Measurements from ENCODE around the gene F11. TPM values are rescaled to one million over a fixed set of nuclear protein-coding genes. Genes with fewer than 3 reads are reported as not detected.

F11 gene
- total and polyA plus RNA-seq, 2 experiments from 2014 or later, result 0.74 to 2.1 TPM

DNA sequence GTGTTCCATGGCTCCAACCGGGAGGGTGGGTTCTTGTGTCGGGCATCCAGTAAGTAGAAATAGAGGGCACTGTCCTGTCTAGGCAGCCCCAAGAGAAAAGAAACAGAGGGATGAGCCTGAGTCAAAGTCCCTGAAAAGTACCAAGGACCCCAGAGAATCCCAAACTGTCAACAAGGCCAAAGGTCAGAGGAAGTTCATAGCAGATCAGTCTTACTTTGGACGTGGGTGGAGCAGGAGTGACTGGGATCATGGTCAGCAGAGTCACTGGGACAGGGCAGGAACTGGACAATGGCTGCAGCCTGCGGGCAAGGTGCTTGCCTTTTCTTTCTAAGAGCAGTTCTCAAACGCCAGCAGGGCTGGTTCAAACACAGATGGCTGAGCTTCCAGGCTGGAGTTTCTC lies 17.3 kb downstream of the F11 start (continued):
- TF ChIP-seq CREB1 (CRISPR knock-in tag; IDR thresholded peaks at IDR 0.05; ENCODE audit: low read depth), result no peak
- TF ChIP-seq EZH2 (IDR thresholded peaks at IDR 0.05; ENCODE audit: low read depth, unreplicated experiment), result no peak

GRCh38 chr4:186285147-186285546 lies 19.2 kb downstream of the F11 start:
- Histone ChIP-seq H3K27me3 (ENCODE audit: insufficient read depth) (no peaks in the 10 kb centered on the region), H3K9me2 (ENCODE audit: insufficient read depth) (no peaks in the 10 kb centered on the region), H2AFZ (no peak overlapping the region), H3F3A (replicated peaks; ENCODE audit: low read depth) (no peaks in the 10 kb centered on the region), H3K79me2 (replicated peaks; ENCODE audit: insufficient read depth) (no peaks in the 10 kb centered on the region), H3K4me1 (ENCODE audit: insufficient read depth) (no peaks in the 10 kb centered on the region), H3K27ac (ENCODE audit: low read depth) (no peak overlapping the region), H3K4me2 (no peak overlapping the region), H3K36me3 (ENCODE audit: insufficient read depth) (no peaks in the 10 kb centered on the region), H4K20me1 (replicated peaks; ENCODE audit: insufficient read depth) (no peaks in the 10 kb centered on the region), H3K4me3 (no peak overlapping the region)
- no peak for TF ChIP-seq NANOG (IDR thresholded peaks at IDR 0.05; ENCODE audit: borderline replicate concordance)
- TF ChIP-seq CTCF (conservative IDR thresholded peaks at IDR 0.05; ENCODE audit: low read depth in 2 of 2), result no peak
- no peak for TF ChIP-seq JUNB (IDR thresholded peaks at IDR 0.05; ENCODE audit: unreplicated experiment)
- TF ChIP-seq EZH2 (IDR thresholded peaks at IDR 0.05; ENCODE audit: low read depth, unreplicated experiment), result no peak
- TF ChIP-seq POLR2AphosphoS5 (IDR thresholded peaks at IDR 0.05; ENCODE audit: low read depth), result no peak
- TF ChIP-seq ZNF331 (CRISPR knock-in tag; IDR thresholded peaks at IDR 0.05; ENCODE audit: low read depth), result no peak
- no peak for TF ChIP-seq EZH2phosphoT487 (IDR thresholded peaks at IDR 0.05; ENCODE audit: unreplicated experiment)
- no peak for TF ChIP-seq CREB1 (CRISPR knock-in tag; IDR thresholded peaks at IDR 0.05; ENCODE audit: low read depth)
- no peak for TF ChIP-seq STAT1 (IDR thresholded peaks at IDR 0.05; ENCODE audit: unreplicated experiment)
- H3K27ac Mint-ChIP-seq, result no peak overlapping the region
- no peaks in the 10 kb centered on the region for H3K36me3 Mint-ChIP-seq (ENCODE audit: low read depth)
- peaks cover 3% of the 10 kb centered on the region; the same call in 2 of the 3 replicates for H3K4me1 Mint-ChIP-seq
- no peak overlapping the region for H3K4me3 Mint-ChIP-seq
- H3K27me3 Mint-ChIP-seq (ENCODE audit: insufficient read depth, low read depth, poor library complexity), result peaks cover 4% of the 10 kb centered on the region
- no peak for ATAC-seq
- H3K9me3 Mint-ChIP-seq, result no peaks in the 10 kb centered on the region
- no peak for DNase-seq (ENCODE audit: low spot score)

DNA sequence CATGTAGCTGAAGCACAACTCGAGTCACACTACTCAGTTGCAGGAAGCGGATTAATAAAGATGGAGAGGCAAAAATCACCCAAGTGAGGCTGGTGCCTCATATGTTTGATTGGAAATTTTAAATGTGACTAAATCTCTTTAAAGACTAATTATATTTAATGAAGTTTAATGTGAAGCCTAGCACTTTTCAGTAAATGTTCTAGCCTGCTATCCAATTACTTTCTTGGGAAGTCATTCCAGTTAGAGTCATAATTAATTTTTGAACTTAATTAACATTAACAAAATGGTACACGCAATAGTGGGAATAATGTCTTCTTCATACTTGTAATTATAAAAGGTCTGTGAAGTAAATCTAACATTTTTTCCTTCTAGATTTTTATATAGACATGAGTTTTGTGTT lies 20.6 kb downstream of the F11 start:
- Histone ChIP-seq H3K27me3 (ENCODE audit: insufficient read depth) (no peaks in the 10 kb centered on the region), H3K9me2 (ENCODE audit: insufficient read depth) (no peaks in the 10 kb centered on the region), H2AFZ (no peak overlapping the region), H3K4me3 (no peak overlapping the region), H3K27ac (ENCODE audit: low read depth) (no peak overlapping the region), H4K20me1 (replicated peaks; ENCODE audit: insufficient read depth) (no peaks in the 10 kb centered on the region), H3K79me2 (replicated peaks; ENCODE audit: insufficient read depth) (no peaks in the 10 kb centered on the region), H3F3A (replicated peaks; ENCODE audit: low read depth) (no peaks in the 10 kb centered on the region), H3K4me1 (ENCODE audit: insufficient read depth) (no peaks in the 10 kb centered on the region), H3K36me3 (ENCODE audit: insufficient read depth) (no peaks in the 10 kb centered on the region), H3K4me2 (no peak overlapping the region)
- H3K4me1 Mint-ChIP-seq, result peaks cover 3% of the 10 kb centered on the region; the same call in 2 of the 3 replicates
- H3K9me3 Mint-ChIP-seq, result no peaks in the 10 kb centered on the region
- no peak overlapping the region for H3K4me3 Mint-ChIP-seq
- no peak overlapping the region for H3K27ac Mint-ChIP-seq
- ATAC-seq (no peak), DNase-seq (ENCODE audit: low spot score) (no peak)
- H3K27me3 Mint-ChIP-seq (ENCODE audit: insufficient read depth, low read depth, poor library complexity), result peaks cover 6% of the 10 kb centered on the region
- no peaks in the 10 kb centered on the region for H3K36me3 Mint-ChIP-seq (ENCODE audit: low read depth)
- TF ChIP-seq POLR2AphosphoS5 (IDR thresholded peaks at IDR 0.05; ENCODE audit: low read depth) (no peak), ZNF114 (CRISPR knock-in tag; IDR thresholded peaks at IDR 0.05) (no peak), CREB1 (CRISPR knock-in tag; IDR thresholded peaks at IDR 0.05; ENCODE audit: low read depth) (no peak), EZH2 (IDR thresholded peaks at IDR 0.05; ENCODE audit: low read depth, unreplicated experiment) (no peak), ETS1 (IDR thresholded peaks at IDR 0.05) (no peak)
- TF ChIP-seq, protein P1, sequence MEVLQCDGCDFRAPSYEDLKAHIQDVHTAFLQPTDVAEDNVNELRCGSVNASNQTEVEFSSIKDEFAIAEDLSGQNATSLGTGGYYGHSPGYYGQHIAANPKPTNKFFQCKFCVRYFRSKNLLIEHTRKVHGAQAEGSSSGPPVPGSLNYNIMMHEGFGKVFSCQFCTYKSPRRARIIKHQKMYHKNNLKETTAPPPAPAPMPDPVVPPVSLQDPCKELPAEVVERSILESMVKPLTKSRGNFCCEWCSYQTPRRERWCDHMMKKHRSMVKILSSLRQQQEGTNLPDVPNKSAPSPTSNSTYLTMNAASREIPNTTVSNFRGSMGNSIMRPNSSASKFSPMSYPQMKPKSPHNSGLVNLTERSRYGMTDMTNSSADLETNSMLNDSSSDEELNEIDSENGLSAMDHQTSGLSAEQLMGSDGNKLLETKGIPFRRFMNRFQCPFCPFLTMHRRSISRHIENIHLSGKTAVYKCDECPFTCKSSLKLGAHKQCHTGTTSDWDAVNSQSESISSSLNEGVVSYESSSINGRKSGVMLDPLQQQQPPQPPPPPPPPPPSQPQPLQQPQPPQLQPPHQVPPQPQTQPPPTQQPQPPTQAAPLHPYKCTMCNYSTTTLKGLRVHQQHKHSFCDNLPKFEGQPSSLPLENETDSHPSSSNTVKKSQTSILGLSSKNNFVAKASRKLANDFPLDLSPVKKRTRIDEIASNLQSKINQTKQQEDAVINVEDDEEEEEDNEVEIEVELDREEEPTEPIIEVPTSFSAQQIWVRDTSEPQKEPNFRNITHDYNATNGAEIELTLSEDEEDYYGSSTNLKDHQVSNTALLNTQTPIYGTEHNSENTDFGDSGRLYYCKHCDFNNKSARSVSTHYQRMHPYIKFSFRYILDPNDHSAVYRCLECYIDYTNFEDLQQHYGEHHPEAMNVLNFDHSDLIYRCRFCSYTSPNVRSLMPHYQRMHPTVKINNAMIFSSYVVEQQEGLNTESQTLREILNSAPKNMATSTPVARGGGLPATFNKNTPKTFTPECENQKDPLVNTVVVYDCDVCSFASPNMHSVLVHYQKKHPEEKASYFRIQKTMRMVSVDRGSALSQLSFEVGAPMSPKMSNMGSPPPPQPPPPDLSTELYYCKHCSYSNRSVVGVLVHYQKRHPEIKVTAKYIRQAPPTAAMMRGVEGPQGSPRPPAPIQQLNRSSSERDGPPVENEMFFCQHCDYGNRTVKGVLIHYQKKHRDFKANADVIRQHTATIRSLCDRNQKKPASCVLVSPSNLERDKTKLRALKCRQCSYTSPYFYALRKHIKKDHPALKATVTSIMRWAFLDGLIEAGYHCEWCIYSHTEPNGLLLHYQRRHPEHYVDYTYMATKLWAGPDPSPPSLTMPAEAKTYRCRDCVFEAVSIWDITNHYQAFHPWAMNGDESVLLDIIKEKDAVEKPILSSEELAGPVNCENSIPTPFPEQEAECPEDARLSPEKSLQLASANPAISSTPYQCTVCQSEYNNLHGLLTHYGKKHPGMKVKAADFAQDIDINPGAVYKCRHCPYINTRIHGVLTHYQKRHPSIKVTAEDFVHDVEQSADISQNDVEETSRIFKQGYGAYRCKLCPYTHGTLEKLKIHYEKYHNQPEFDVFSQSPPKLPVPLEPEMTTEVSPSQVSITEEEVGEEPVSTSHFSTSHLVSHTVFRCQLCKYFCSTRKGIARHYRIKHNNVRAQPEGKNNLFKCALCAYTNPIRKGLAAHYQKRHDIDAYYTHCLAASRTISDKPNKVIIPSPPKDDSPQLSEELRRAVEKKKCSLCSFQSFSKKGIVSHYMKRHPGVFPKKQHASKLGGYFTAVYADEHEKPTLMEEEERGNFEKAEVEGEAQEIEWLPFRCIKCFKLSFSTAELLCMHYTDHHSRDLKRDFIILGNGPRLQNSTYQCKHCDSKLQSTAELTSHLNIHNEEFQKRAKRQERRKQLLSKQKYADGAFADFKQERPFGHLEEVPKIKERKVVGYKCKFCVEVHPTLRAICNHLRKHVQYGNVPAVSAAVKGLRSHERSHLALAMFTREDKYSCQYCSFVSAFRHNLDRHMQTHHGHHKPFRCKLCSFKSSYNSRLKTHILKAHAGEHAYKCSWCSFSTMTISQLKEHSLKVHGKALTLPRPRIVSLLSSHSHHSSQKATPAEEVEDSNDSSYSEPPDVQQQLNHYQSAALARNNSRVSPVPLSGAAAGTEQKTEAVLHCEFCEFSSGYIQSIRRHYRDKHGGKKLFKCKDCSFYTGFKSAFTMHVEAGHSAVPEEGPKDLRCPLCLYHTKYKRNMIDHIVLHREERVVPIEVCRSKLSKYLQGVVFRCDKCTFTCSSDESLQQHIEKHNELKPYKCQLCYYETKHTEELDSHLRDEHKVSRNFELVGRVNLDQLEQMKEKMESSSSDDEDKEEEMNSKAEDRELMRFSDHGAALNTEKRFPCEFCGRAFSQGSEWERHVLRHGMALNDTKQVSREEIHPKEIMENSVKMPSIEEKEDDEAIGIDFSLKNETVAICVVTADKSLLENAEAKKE (CRISPR knock-in tag; IDR thresholded peaks at IDR 0.05), result no peak

Data from GM23338 (cell line).